NB4 (cell line): ENCODE results near the gene EEF1A2.

Source experiments
- CTCF ChIP-seq: IDR thresholded peaks from one replicate; pipeline ENCODE4 v1.5.1; 2012; ENCODE audit warnings: low read depth, low read length
- MYC ChIP-seq: IDR thresholded peaks from 2 replicates; pipeline ENCODE4 v1.6.1; 2011; ENCODE audit warnings: low read depth, low read length
- POLR2A ChIP-seq: IDR thresholded peaks from 2 replicates; pipeline ENCODE4 v1.6.1; 2011; ENCODE audit warnings: mild to moderate bottlenecking; ENCODE audit not compliant: insufficient read length; ENCODE audit errors: extremely low read depth

GRCh38 chr20:63518946-63519667 is 20.2 kb upstream of the EEF1A2 start:
- no peak for TF ChIP-seq CTCF
- TF ChIP-seq POLR2A = no peak
- no peak for TF ChIP-seq MYC
